ENCODE results near the gene IFNA8. TPM values are rescaled to one million over a fixed set of nuclear protein-coding genes. Genes with fewer than 3 reads are reported as not detected.
A peak's percentile ranks its signal among the peaks of the same experiment; 100 is the strongest.

The IFNA8 gene
- total and polyA plus RNA-seq, 4 donors, result not detected

DNA sequence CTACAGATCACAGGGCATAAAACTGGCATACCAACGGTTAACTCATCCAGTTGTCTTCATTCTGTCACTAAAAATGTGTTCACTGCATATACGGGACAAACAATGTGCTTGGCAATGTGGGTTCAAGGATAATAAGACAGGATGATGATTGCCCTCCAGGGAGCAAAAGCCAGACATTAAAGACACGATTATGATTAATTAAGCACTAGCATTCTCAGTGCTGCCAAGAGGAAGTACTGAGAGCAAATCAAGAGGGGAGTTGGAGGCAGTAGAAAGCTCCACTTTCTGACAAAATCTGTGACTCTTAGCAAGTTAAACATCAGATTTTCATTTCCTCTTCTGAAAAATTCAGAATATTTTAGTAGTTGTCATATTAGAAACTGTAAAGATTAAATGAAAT lies 9.0 kb upstream of the IFNA8 start:
- Histone ChIP-seq H3K9me3 (ENCODE audit: control insufficient read depth in 4 of 4, insufficient read depth in 3 of 4, low read length in 3 of 4) (no peaks in the 10 kb centered on the region), H3K36me3 (ENCODE audit: control insufficient read depth in 4 of 4, insufficient read depth in 4 of 4, low read length in 4 of 4) (no peaks in the 10 kb centered on the region), H3K4me1 (ENCODE audit: control insufficient read depth in 5 of 5, insufficient read depth in 5 of 5, low read length in 5 of 5) (peaks cover 0 to 14% (median 4%) of the 10 kb centered on the region in 5 donors), H3K9ac (ENCODE audit: insufficient read depth in 1 of 2, low read length in 2 of 2) (no peak overlapping the region), H3K4me3 (no peak overlapping the region), H3K27me3 (ENCODE audit: control insufficient read depth in 3 of 3, insufficient read depth in 3 of 3, low read length in 2 of 3) (peaks cover 0 to 47% (median 34%) of the 10 kb centered on the region in 3 donors), H3K27ac (ENCODE audit: low read depth in 1 of 2, low read length in 1 of 2) (no peak overlapping the region)
- 26 to 28% methylated on average over 3 of the region's 3 CpGs for WGBS, 2 donors
- no peak for ATAC-seq (ENCODE audit: insufficient read depth, low FRiP score)
- DNase-seq, result peak in 1 of 3 donors; percentile 34
- TF ChIP-seq, protein P1, sequence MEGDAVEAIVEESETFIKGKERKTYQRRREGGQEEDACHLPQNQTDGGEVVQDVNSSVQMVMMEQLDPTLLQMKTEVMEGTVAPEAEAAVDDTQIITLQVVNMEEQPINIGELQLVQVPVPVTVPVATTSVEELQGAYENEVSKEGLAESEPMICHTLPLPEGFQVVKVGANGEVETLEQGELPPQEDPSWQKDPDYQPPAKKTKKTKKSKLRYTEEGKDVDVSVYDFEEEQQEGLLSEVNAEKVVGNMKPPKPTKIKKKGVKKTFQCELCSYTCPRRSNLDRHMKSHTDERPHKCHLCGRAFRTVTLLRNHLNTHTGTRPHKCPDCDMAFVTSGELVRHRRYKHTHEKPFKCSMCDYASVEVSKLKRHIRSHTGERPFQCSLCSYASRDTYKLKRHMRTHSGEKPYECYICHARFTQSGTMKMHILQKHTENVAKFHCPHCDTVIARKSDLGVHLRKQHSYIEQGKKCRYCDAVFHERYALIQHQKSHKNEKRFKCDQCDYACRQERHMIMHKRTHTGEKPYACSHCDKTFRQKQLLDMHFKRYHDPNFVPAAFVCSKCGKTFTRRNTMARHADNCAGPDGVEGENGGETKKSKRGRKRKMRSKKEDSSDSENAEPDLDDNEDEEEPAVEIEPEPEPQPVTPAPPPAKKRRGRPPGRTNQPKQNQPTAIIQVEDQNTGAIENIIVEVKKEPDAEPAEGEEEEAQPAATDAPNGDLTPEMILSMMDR (IDR thresholded peaks at IDR 0.05; ENCODE audit: control extremely low read depth, extremely low read depth), result no peak

GRCh38 chr9:21402386-21403251 lies 6.3 kb upstream of the IFNA8 start:
- H3K4me3 ChIP-seq, result no peak overlapping the region
- no peaks in the 10 kb centered on the region for H3K36me3 ChIP-seq (ENCODE audit: control insufficient read depth in 4 of 4, insufficient read depth in 4 of 4, low read length in 4 of 4)
- H3K4me1 ChIP-seq (ENCODE audit: control insufficient read depth in 5 of 5, insufficient read depth in 5 of 5, low read length in 5 of 5), result peaks cover 0 to 10% (median 0%) of the 10 kb centered on the region in 5 donors
- WGBS, 2 donors, result 3 to 4% methylated on average over 53 of the region's 53 CpGs
- ATAC-seq (ENCODE audit: insufficient read depth, low FRiP score) (no peak), DNase-seq (peak in 2 of 3 donors; percentile 29 to 32)
- TF ChIP-seq, protein P1 (IDR thresholded peaks at IDR 0.05; ENCODE audit: control extremely low read depth, extremely low read depth), result no peak
- no peak overlapping the region for H3K27ac ChIP-seq (ENCODE audit: low read depth in 1 of 2, low read length in 1 of 2)
- no peaks in the 10 kb centered on the region for H3K9me3 ChIP-seq (ENCODE audit: control insufficient read depth in 4 of 4, insufficient read depth in 3 of 4, low read length in 3 of 4)
- peak overlapping the region in 1 of 2 donors; percentile 61 for H3K9ac ChIP-seq (ENCODE audit: insufficient read depth in 1 of 2, low read length in 2 of 2)
- H3K27me3 ChIP-seq (ENCODE audit: control insufficient read depth in 3 of 3, insufficient read depth in 3 of 3, low read length in 2 of 3), result peaks cover 0 to 29% (median 22%) of the 10 kb centered on the region in 3 donors

DNA sequence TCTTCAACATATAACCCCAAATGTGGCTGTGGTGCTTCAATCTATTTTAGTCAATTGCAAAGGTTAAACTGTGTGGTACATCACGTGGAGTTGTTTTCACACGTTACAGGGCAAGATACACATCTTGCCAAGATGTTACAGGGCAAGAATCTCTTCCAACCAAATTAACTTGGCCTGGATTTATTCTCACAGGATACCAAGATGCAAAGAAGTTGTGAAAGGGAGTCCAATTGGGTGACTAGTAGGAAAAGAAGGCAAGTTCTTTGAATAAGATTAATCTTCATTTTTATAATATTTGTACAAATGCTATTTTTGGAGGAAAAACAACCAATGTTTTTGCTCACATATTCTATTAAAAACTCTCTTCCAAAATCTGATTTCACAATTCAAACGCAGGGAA lies 4.8 kb upstream of the IFNA8 start:
- H3K27ac ChIP-seq (ENCODE audit: low read depth in 1 of 2, low read length in 1 of 2), result no peak overlapping the region
- TF ChIP-seq, protein P1 (IDR thresholded peaks at IDR 0.05; ENCODE audit: control extremely low read depth, extremely low read depth), result no peak
- H3K27me3 ChIP-seq (ENCODE audit: control insufficient read depth in 3 of 3, insufficient read depth in 3 of 3, low read length in 2 of 3), result peaks cover 0 to 22% (median 22%) of the 10 kb centered on the region in 3 donors
- H3K4me1 ChIP-seq (ENCODE audit: control insufficient read depth in 5 of 5, insufficient read depth in 5 of 5, low read length in 5 of 5), result peaks cover 0 to 10% (median 0%) of the 10 kb centered on the region in 5 donors
- no peak overlapping the region for H3K9ac ChIP-seq (ENCODE audit: insufficient read depth in 1 of 2, low read length in 2 of 2)
- ATAC-seq (ENCODE audit: insufficient read depth, low FRiP score) (no peak), DNase-seq (no peak)
- no peak overlapping the region for H3K4me3 ChIP-seq
- no peaks in the 10 kb centered on the region for H3K36me3 ChIP-seq (ENCODE audit: control insufficient read depth in 4 of 4, insufficient read depth in 4 of 4, low read length in 4 of 4)
- no peaks in the 10 kb centered on the region for H3K9me3 ChIP-seq (ENCODE audit: control insufficient read depth in 4 of 4, insufficient read depth in 3 of 4, low read length in 3 of 4)
- WGBS, 2 donors, result 69 to 82% methylated on average over 3 of the region's 3 CpGs
